GM18502 (cell line): Measurements from ENCODE around the gene AGER.
"Not testable (repeated sequence)": the region's sequence is repeated elsewhere in the genome, so short reads cannot be mapped to it uniquely, and the experiment has no call there.

ENCODE experiments used
- ATAC-seq: cut with Tn5 transposase; IDR thresholded peaks from one replicate; pipeline ENCODE4 v1.9.1; 2021; ENCODE audit warnings: mild to moderate bottlenecking; ENCODE audit not compliant: unreplicated experiment, poor library complexity

Gene AGER

DNA sequence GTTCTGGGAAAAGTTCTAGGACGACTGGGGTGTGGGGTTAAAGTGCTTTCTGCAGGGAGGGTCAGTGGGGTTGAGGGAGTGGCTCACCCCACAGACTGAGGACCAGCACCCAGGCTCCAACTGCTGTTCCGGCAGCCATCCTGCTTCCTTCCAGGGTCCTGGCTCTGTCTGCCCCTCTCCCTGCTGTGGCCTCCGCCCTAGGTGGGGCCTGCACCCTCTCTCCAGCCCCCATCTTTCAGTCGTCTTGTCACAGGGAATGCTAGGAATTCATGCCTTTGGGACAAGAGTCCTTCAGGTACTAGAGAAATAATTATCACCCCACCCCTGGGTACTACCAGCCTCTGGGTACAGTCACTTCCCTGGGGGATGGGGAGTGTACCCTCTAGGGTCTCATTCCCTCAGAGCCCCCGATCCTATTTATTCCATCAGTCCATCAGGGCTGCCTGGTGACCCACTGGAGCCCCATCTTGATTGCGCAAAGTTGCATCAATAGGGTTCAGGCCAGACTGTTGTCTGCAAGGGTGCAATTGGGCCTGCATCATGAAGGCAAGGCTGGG lies at the start of gene AGER:
Gene AGER, minus strand, starts transcription at position 170 of the 557 bp plus-strand sequence. Its CDS starts 31 bp downstream, at position 139.
- no peak for ATAC-seq

DNA sequence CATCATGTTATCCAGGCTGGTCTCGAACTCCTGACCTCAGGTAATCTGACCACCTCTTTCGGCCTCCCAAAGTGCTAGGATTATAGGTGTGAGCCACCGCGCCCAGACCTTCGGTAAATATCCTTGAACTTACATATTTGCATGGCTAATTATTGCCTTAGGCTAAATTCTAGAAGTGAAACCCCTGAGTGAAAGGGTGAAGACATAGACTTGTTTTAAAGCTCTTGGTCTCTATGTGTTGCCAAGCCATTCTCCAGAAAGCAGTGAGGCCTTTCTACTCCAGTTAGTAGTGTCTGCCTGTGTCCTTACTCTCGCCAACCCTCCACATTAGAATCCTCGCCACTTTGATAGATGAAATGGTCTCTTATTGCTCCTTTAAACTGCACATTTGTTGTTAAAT lies 42.4 kb upstream of the AGER start:
- ATAC-seq, result no peak

DNA sequence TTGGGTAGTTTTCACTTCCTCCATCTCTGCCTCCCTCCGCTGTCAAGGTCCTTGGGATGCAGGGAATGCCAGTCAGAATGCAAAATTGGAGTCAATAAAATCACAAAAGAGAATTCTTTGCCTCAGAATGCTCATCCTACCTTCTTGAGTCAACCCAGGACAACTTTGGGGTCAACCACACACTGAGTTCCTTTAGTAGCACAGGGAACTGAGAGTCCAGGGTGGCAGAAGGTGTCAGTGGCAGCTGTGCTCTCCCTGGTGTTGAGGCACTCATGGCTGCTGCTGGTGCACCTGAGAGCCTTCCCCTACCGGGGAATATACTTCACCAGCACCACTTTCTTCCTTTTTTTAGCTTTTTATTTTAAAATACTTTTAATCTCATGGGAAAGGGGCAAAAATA lies 40.6 kb upstream of the AGER start:
- no peak for ATAC-seq

DNA sequence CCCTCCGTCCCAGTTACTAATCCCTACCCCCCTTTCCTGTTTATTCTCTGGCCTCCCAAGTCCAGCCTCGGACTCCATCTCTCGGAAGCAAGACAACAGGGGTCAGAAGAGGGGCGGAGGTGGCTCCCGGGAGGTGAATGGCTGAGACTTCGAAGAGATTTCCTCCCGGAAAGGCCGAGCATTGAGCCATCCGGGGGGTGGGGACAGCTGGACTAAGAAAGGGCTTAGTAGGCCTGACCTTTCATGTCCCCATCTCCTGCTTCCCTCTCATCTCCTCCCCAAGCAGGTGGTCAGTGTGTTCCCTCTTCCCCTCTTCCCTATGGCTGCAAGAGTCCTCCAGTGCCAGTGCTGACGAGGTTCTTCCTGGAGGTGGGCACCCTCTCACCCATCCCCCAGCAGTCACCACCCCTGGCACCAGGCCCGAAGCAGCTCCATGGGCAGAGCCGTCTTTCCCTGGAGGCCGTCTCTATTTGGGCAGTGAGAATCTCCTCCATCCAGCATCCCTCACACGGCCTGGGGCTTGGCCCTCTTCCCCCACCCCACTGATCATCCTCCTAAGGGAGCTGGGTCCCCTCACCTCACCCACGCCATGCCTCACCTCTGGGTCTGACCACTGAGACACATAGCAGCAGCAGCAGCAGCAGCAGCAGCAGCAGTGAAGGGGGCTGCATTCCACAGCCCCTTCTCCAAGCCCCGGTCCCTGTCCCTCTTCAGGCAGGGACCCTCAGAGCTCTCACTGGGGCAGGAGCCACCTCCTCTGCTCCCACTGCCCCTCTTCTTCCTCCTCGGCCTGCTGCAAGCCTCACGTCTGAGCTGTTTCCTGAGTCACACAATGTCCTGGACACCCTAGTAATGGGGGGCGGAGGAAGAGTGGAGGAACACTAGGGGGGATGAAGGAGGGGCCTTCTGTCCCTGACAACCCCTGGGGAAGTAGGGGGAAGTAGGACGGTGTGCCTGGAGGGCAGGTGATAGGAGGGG lies 39.5 kb upstream of the AGER start, which contains the start of gene NOTCH4:
Gene NOTCH4, minus strand, starts transcription at position 810 of the 978 bp plus-strand sequence. Its CDS starts 139 bp downstream, at position 671.
- ATAC-seq, result no peak

DNA sequence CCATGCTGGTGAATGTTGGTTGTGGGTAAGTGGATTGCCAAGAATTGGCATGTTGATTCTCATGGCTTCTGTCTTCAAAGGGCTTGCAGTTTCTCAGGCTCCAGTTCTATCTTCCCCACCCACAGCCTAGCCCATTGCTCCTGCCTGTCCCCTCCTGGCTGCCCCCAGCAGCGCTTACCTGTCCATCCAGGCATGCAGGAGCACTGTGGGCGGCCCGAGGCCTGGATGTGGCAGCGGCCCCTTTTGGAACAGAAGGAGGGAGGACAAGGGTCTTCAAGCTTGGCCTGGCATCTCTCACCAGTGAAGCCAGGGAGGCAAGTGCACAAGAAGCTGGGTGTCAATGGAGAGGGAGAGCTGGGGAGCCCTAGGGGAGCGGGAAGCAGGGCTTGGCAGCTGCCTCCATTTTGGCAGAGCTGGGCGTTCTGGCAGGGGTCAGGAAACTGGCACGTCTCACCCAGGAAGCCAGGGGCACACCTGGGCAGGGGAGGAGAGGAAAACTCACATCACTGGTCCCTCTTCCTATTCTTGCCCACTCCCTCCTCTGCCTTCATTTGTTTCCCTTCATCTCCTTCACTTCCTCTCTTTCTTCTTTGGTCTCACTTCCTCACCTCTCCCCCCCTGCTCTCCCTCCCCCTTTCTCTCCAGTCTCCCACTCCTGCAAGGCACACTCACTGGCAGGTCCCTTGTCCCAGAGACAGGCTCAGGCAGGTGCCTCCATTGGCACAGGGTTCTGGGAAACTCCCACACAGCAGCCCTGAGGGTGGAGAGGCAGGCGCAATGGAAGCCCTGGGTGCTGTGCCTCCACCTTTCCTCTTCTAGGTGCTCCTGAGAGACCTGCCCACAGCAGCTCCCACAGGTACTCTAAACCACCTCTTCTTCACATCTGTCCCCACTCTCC lies 38.5 kb upstream of the AGER start:
- ATAC-seq, result no peak

DNA sequence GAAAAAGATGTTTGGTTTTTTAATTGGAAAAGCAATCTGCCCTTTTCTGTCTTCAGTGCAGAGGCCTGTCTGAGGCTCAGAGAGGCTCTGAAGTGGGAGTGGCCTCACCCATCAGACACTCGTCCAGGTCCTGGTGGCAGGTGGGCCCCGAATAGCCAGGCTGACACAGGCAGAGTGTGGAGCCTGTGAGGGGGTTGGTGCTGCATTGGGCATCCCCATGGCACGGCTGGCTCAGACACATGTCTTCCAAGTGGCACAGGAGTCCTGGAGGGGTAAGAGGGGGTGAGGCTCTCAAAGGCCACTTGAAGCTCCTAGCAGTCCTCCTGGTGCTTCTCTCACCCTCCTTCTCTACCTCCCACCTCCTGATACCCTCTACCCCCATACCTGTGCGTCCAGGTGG lies 36.0 kb upstream of the AGER start:
- ATAC-seq, result no peak

DNA sequence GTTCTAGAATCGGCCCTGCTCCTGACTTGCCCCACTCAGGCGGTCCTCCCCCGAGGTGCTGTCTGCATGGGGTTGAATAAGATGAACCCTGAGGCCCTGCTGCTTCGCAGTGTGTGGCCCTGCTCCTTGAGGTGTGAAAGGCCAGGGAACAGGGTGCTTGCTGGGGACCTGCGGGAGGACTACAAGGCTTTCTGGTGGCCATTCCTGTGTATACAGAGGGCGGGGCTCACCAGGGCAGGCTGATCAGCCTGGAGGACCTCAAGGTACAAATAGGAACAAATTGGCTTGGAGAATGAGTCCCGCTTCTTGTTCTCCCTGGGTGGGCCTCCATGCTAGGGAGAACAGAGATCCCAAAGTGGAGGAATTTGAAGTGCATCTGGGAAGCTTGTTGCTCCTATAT lies 34.1 kb upstream of the AGER start:
- ATAC-seq, result no peak

DNA sequence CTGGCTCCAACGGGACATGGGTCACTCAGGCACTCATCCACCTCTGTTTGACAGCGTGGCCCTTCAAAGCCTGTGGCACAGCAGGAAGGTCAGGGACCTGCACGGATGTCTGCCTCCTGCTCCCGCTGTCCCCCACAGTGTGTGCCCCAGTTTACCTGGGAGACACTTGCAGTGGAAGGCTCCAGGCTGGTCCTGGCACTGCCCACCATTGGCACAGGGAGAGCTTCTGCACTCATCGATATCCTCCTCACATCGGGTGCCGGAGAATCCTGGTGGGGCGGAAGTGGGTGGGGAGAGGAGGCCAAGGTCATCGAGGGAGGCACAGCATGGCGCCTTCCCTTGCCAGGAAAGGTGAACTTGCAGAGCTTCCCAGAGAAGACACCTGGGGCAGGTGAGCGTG lies 32.9 kb upstream of the AGER start:
- ATAC-seq, result no peak

DNA sequence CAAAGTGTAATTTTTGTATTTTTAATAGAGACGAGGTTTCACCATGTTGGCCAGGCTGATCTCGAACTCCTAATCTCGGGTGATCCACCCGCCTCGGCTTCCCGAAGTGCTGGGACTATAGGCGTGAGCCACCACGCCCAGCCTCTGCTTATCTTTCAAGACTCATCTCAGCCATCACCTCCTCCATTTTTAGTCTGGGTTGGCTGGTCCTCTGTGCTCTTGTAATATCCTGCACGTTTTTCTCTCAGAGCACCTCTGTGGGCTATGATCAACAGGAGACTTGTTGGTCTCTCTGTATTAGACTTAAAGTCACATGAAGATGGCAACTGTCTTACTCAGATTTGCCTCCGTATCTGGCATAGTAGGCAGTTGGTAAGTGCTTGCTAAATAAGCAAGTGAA lies 32.2 kb upstream of the AGER start:
- ATAC-seq, result no peak

DNA sequence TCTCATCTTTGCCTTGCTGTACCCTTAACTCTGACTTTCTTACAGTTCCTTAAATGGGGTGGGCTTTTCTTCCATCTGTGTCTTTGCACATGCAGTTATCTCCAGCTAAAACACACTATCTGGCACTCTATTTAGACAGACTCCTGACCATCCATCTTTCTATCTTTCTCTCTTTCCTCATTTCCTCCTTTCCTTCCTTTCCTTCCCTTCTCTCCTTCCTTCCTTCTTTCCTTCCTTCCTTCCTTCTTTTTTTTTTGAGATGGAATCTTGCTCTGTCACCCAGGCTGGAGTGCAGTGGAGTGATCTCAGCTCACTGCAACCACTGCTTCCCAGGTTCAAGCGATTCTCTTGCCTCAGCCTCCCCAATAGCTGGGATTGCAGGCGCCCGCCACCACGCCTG lies 31.6 kb upstream of the AGER start:
- no peak for ATAC-seq

DNA sequence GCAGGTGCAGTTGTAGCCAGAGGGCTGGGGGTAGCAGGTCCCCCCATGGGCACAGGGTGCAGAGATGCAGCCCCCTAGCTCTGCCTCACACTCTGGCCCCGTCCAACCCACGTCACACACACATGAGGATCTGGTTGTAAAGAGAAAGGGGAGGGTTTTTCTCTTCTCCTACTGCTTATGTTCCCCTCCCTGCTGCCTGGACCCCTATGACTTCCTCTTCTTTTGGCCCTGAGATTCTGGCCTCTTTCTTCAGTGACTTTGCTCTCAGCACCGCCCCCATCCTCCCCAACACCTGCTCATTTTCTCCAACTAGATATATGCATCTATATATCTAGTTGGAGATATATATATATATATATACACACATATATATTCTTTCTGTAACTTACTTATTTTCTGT lies 30.1 kb upstream of the AGER start:
- ATAC-seq, result no peak

DNA sequence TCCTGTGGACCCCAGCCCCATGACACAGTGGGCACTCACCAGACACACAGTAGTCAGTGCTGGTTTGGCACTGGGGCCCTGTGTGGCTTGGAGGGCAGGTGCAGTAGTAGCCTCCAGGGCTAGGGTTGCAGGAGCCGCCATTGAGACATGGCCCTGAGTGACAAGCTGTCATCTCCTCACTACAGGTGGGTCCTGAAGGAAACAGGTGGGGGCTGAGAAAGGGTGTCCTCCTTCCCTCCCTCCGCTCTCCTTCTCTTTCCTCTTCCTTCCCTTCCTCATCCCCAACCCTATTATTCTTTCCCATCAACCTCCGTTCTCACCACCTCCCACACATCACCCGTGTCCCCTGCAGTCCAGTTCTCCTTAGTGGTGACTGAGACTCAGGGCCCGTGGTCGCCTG lies 29.6 kb upstream of the AGER start:
- ATAC-seq, result no peak

DNA sequence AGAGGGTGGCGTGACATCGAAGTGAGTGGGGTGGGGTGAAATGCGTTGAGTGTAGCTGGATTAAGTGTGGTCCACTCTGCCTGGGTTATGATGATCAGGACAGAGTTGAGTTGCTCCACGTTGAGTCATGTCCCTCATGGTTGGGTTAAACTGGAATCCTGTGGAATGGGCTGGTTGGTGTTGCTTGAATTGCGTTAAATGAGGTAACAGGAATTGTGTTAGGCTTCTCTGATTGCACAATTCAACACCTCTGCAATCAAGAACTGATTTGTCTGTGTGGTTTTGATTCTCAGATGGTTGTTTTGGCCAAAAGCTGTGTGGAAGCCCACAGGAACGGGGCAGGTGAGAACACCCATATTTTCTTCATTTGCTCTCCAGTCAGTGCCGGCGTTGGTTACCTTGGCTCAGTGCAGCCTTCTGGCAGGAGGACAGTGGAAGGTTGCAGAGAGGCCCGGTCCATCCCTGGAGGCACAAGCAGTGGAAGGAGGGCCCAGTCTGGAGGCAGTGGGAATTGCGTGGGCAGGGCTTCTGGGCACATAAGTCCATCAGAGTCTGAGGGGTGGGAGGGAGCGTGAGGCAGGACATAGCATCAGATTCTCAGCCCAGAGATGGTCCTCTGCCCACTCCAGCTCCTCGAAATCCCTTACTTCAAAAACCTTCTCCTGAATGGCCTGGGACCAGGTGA lies 28.2 kb upstream of the AGER start:
- ATAC-seq, result no peak

DNA sequence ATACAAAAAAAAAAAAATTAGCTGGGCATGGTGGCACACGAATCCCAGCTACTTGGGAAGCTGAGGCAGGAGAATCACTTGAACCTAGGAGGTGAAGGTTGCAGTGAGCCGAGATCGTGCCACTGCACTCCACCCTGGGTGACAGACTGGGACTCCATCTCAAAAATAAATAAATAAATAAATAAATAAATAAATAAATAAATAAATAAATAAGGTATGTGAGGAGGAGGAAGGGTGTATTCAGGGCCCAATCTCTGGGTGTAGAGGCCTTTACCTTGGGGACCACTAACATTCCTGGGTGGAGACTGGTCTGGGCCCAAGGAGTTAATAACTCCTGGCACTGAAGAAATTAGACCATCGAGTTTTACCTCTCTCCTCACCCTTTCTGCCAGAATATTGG lies 27.4 kb upstream of the AGER start:
- ATAC-seq, result not testable (repeated sequence)

DNA sequence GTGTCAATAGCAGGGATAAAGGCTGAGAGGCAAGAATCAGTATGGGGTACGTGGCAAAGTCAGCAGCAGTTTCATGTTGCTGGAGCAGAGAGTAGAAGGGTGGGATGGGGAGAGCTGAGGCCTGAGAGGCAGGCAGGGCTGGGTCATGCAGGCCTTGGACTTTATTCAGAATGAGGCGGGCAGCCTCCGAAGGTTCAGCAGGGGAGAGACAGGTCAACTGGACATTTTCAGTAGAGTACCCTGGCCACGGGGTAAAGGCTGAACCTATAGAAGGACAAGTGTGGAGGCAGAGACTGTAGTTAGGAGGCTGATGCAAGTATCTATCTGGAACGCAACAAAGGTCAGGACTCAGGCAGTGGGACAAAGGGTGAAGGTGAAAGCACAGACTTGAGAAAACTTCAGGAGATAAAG lies 26.1 kb upstream of the AGER start:
- no peak for ATAC-seq

DNA sequence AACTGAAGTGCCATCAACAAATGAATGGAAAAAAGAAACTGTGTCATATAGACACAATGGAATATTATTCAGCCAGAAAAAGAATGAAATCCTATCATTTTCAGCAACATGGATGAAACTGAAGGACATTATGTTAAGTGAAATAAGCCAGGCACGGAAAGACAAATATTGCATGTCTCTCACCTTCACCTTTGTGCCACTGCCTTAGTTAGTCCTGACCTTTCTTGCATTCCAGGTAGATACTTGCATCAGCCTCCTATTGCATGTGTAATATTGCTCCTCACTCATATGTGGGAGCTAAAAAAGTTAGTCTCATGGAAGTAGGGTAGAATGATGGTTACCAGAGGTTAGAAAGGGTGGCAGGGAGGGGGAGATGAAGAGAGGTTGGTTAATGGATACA lies 24.9 kb upstream of the AGER start:
- no peak for ATAC-seq

DNA sequence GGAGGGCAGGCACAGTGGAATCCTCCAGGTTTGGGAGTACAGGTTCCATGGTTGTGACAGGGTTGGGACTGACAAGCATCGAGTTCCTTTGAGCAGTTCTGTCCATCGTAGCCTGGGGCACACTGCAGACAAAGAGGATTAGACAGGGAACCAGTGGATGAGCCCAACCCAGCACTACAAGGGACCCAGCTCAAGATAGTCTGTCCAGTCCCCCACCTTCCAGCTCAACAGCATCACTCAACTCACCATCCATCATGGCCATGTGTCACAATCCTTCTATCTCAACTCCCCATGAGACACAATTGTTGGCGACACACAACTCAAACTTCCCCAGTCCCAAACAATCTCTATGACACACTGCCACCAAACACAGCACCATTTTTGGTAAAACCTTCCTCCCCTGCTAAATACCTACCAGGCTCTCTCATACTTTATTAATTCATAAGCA lies 20.2 kb upstream of the AGER start:
- ATAC-seq, result no peak

DNA sequence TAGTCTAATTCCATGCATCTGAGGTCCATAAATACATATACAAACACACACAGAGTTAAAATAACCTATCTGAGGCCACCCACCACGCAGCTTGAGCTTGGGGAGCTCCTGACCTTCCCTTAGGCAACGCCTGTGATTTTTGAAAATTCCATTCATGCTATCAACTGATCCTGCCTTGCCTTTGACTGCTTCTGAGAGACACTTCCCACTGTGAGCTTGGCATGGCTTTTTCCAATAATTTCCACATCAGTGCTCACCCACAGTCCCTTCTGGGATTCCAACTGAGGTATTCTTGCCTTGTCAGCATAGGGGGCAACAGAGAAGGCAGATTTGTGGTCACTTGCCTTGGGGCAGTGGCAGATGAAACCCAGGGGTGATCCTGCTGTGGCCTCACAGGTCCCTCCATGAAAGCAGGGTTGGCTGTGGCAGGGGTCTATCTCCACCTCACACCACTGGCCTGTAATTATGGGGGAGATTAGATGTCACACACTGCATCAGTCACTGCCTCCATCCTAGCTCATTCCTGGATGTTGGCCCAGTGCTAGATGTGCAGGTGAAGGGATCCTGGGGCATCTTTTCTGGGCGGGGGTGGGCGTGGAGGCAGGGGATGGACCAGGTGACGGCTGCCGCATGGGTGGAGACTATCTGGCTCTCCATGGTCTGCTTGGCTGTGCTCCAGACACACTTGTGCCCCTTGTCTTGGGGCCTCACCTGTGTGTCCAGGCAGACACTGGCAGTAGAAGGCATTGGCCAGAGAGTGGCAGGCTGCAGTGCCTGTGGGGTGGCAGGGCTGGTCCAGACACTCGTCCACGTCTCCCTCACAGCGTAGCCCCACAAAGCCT lies 19.6 kb upstream of the AGER start:
- no peak for ATAC-seq

DNA sequence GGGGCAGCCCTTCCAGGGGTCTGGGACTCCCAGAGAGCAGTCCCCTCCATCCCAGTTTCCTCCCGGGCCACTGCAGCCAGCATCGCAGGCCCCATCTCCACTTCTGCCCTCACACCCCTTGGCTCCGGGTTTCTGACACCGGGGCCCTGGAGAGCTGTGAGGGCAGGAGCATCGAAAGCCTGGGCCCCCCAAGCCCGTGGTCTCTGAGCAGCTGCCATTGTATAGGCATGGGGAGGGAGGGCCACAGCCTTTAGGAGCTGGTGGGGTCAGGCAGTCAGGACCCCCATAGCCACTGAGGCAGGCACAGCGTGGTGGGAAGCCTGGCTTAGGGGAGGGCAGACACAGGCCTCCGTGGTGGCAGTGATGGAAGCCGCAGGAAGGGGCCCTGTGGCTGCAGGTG lies 18.1 kb upstream of the AGER start:
- no peak for ATAC-seq
